Liver (tissue), 9 donors: ENCODE measurements around the gene KIAA1755. TPM values are rescaled to one million over a fixed set of nuclear protein-coding genes. Genes with fewer than 3 reads are reported as not detected.

Experiments
- DNase-seq: peaks from one replicate; pipeline ENCODE4 v3.0.0-alpha.2; 2017; ENCODE audit warnings: low spot score
- H3K27ac ChIP-seq, 2 donors: one replicate each; pipeline ENCODE4 v1.7.0; 2013; ENCODE audit warnings: inconsistent platforms in 2 of 2, low read length in 2 of 2, control low read depth in 1 of 2, low read depth in 1 of 2, mild to moderate bottlenecking in 1 of 2
- H3K27me3 ChIP-seq, 4 donors: one replicate each; pipeline versions ENCODE4 v1.6.1 to v1.7.0; 2013; ENCODE audit warnings: low read length in 3 of 4, inconsistent platforms in 1 of 4, mild to moderate bottlenecking in 1 of 4, moderate library complexity in 1 of 4; ENCODE audit not compliant: control insufficient read depth in 4 of 4, insufficient read depth in 4 of 4
- H3K36me3 ChIP-seq, 4 donors: one replicate each; pipeline versions ENCODE4 v1.6.1 to v1.7.0; 2013; ENCODE audit warnings: low read length in 3 of 4, mild to moderate bottlenecking in 3 of 4, low read depth in 1 of 4, moderate library complexity in 1 of 4; ENCODE audit not compliant: control insufficient read depth in 4 of 4, insufficient read depth in 3 of 4
- H3K4me1 ChIP-seq, 4 donors: one replicate each; pipeline versions ENCODE4 v1.6.1 to v1.7.0; 2013; ENCODE audit warnings: low read length in 3 of 4, mild to moderate bottlenecking in 3 of 4, moderate library complexity in 1 of 4; ENCODE audit not compliant: control insufficient read depth in 4 of 4, insufficient read depth in 4 of 4
- H3K4me3 ChIP-seq, 3 donors: one replicate each; pipeline versions ENCODE4 v1.6.1 to v1.7.0; 2013; ENCODE audit warnings: low read length in 3 of 3, control low read depth in 1 of 3, low read depth in 1 of 3, mild to moderate bottlenecking in 1 of 3
- H3K9ac ChIP-seq, 2 donors: one replicate each; pipeline ENCODE4 v1.7.0; 2013; ENCODE audit warnings: low read length in 2 of 2, mild to moderate bottlenecking in 2 of 2, moderate library complexity in 2 of 2, control low read depth in 1 of 2, low read depth in 1 of 2
- H3K9me3 ChIP-seq, 4 donors: one replicate each; pipeline versions ENCODE4 v1.6.1 to v1.7.0; 2013; ENCODE audit warnings: low read length in 3 of 4; ENCODE audit not compliant: control insufficient read depth in 4 of 4
- ATF3 ChIP-seq: IDR thresholded peaks from 2 replicates; pipeline ENCODE4 v1.6.1; 2016; ENCODE audit warnings: antibody characterized with exemption
- EGR1 ChIP-seq, 2 donors: IDR thresholded peaks; 2 replicates each; pipeline ENCODE4 v1.6.1; 2016 to 2018; ENCODE audit warnings: antibody characterized with exemption in 2 of 2, low read depth in 2 of 2
- FOXA1 ChIP-seq: IDR thresholded peaks from 2 replicates; pipeline ENCODE4 v1.6.1; 2016; ENCODE audit warnings: antibody characterized with exemption
- GABPA ChIP-seq, 2 donors: IDR thresholded peaks in 1 of 2; conservative IDR thresholded peaks in 1 of 2; 2 replicates each; pipeline ENCODE4 v1.6.1; 2016; ENCODE audit warnings: antibody characterized with exemption in 2 of 2, mild to moderate bottlenecking in 1 of 2, moderate library complexity in 1 of 2
- HNF4G ChIP-seq: IDR thresholded peaks from 2 replicates; pipeline ENCODE4 v1.6.1; 2016; ENCODE audit warnings: antibody characterized with exemption
- RAD21 ChIP-seq, 2 donors: IDR thresholded peaks; 2 replicates each; pipeline ENCODE4 v1.6.1; 2016; ENCODE audit warnings: antibody characterized with exemption in 2 of 2, mild to moderate bottlenecking in 2 of 2
- REST ChIP-seq: IDR thresholded peaks from 2 replicates; pipeline ENCODE4 v1.6.1; 2016; ENCODE audit warnings: antibody characterized with exemption, mild to moderate bottlenecking
- RXRA ChIP-seq, 2 donors: IDR thresholded peaks; 2 replicates each; pipeline ENCODE4 v1.6.1; 2017 to 2018; ENCODE audit warnings: antibody characterized with exemption in 2 of 2, mild to moderate bottlenecking in 1 of 2
- SP1 ChIP-seq: IDR thresholded peaks from 2 replicates; pipeline ENCODE4 v1.6.1; 2018; ENCODE audit warnings: antibody characterized with exemption, mild to moderate bottlenecking
- TAF1 ChIP-seq: conservative IDR thresholded peaks from 2 replicates; pipeline ENCODE4 v1.6.1; 2016; ENCODE audit warnings: antibody characterized with exemption, mild to moderate bottlenecking
- YY1 ChIP-seq: IDR thresholded peaks from 2 replicates; pipeline ENCODE4 v1.6.1; 2016; ENCODE audit warnings: antibody characterized with exemption, mild to moderate bottlenecking
- ZBTB33 ChIP-seq: IDR thresholded peaks from 2 replicates; pipeline ENCODE4 v1.6.1; 2016; ENCODE audit warnings: antibody characterized with exemption
- WGBS: extraction: QIAGEN DNeasy Blood & Tissue Kit; methylation state at CpG from one replicate; pipeline ENCODE4 v1.1.7; 2013; 5-methylcytosine and 5-hydroxymethylcytosine counted together
- polyA plus RNA-seq, 2 donors: library from polyadenylated mRNA; stranded (reverse) in 1 of 2; unstranded in 1 of 2; fragments of 200-250 nt in 1 of 2; fragments of >200 nt in 1 of 2; fragmentation: Nextera tagmentation in 1 of 2; extraction: Ambion mirVana in 1 of 2; gene quantifications; one replicate each; pipeline versions ENCODE4 v1.2.1 to v1.2.3, GENCODE V29; 2013 to 2015
- total RNA-seq, 2 donors: library from RNA; depleted of rRNA; stranded (reverse); fragments of >200 nt; gene quantifications; one replicate each; pipeline ENCODE4 v1.2.3, GENCODE V29; 2014
- donor health status: healthy.
- donor health status: healthy.
- donor health status: healthy.
- donor health status: healthy.
- donor health status: healthy.

The KIAA1755 gene
- total and polyA plus RNA-seq, 4 donors = 0.09 to 1.4 (median 0.81) TPM

GRCh38 chr20:38308047-38308438 is 47.5 kb upstream of the KIAA1755 start:
- H3K9me3 ChIP-seq = no peaks in the 10 kb centered on the region
- no peak overlapping the region for H3K4me3 ChIP-seq
- no peaks in the 10 kb centered on the region for H3K27me3 ChIP-seq
- WGBS = 69% methylated on average over 4 of the region's 4 CpGs
- no peak for DNase-seq
- H3K27ac ChIP-seq = no peak overlapping the region
- H3K4me1 ChIP-seq = no peaks in the 10 kb centered on the region
- no peak for TF ChIP-seq SP1
- TF ChIP-seq ZBTB33 = no peak
- TF ChIP-seq YY1 = no peak
- no peak for TF ChIP-seq RAD21 (IDR thresholded peaks at IDR 0.05)
- no peak for TF ChIP-seq TAF1
- no peak for TF ChIP-seq RXRA (IDR thresholded peaks at IDR 0.05)
- no peak overlapping the region for H3K9ac ChIP-seq
- H3K36me3 ChIP-seq = no peaks in the 10 kb centered on the region

- Histone ChIP-seq H3K9me3 (no peaks in the 10 kb centered on the region), H3K27me3 (no peaks in the 10 kb centered on the region), H3K4me1 (no peaks in the 10 kb centered on the region), H3K27ac (no peak overlapping the region), H3K9ac (no peak overlapping the region), H3K4me3 (no peak overlapping the region), H3K36me3 (no peaks in the 10 kb centered on the region)
- DNase-seq = no peak
- 86% methylated on average over 8 of the region's 8 CpGs for WGBS
- TF ChIP-seq REST = no peak
- no peak for TF ChIP-seq GABPA (IDR thresholded peaks at IDR 0.05 in 1 of 2, conservative IDR thresholded peaks at IDR 0.05 in 1 of 2)
- no peak for TF ChIP-seq HNF4G
Measured at GRCh38 chr20:38307371-38308046, 47.0 kb upstream of the KIAA1755 start.

GRCh38 chr20:38306379-38306778 is 45.8 kb upstream of the KIAA1755 start:
- Histone ChIP-seq H3K4me3 (no peak overlapping the region), H3K4me1 (no peaks in the 10 kb centered on the region), H3K27ac (no peak overlapping the region), H3K9me3 (no peaks in the 10 kb centered on the region), H3K27me3 (no peaks in the 10 kb centered on the region), H3K9ac (no peak overlapping the region), H3K36me3 (no peaks in the 10 kb centered on the region)
- no peak for DNase-seq
- TF ChIP-seq YY1 = no peak
- TF ChIP-seq FOXA1 = no peak
- no peak for TF ChIP-seq REST
- no peak for TF ChIP-seq ATF3
- no peak for TF ChIP-seq ZBTB33
- no peak for TF ChIP-seq EGR1 (IDR thresholded peaks at IDR 0.05; ENCODE audit: low read depth in 2 of 2)
- 89% methylated on average over 6 of the region's 6 CpGs for WGBS
